ENCODE data around the gene NFAT5.
A peak's percentile ranks its signal among the peaks of the same experiment; 100 is the strongest.
"Not testable (repeated sequence)": the region's sequence is repeated elsewhere in the genome, so short reads cannot be mapped to it uniquely, and the experiment has no call there.

Gene NFAT5

DNA sequence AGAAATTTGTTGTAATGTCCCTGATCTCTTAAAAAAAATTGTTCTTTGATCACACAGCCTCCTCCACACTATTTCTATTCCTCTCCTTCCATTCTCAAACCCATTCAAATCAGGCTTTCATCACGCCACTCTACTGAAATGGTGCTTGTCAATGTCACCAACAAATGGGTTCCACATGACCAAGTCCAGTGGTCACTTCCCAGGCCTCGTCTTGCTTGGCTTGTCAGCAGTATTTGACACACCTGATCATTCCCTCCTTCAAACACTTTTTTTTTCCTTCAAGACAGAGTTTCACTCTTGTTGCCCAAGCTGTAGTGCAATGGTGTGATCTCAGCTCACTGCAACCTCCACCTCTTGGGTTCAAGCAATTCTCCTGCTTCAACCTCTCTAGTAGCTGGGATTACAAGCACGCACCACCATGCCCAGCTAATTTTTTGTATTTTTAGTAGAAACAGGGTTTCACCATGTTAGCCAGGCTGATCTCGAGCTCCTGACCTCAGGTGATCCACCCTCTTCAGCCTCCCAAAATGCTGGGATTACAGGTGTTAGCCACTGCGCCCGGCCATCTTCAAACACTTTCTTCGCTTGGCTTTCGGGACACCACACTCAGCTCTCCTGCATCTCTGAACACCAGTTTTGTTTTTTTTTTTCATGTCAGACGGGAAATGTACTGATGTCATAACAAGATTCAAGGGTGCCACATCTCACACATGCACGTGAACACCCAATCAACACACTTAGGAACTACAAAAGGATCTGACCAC is 142.3 kb downstream of the NFAT5 start:
- DNase-seq, result no peak

DNA sequence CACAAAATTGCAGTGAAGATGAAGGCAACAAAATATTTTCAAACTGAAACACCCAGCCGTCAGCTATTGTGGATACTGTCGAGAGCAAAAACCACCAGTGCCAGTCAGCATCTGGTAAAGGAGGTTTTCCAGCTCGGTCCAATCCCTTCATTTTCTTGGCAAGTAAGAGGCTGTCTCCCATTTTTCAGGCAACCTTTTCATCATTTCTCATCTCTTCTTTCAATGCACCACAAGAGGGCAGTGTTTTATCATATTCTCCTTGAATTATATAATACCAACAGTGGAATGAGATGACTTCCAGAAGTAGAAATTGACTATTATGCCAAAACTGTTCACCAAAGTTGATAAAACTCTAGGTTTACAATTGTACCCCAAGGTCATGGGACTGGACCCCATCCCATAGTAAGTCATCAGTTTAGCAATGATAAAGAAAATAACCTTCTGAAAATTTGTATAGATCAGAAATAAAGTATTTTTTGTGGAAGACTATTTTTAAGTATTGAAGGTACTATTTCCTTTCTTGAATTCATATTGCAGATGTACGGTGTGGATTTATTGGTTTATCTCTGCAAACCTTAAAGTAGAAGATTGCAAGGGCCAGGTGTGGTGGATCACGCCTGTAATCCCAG is 143.8 kb downstream of the NFAT5 start:
- peak; percentile 49 for DNase-seq

DNA sequence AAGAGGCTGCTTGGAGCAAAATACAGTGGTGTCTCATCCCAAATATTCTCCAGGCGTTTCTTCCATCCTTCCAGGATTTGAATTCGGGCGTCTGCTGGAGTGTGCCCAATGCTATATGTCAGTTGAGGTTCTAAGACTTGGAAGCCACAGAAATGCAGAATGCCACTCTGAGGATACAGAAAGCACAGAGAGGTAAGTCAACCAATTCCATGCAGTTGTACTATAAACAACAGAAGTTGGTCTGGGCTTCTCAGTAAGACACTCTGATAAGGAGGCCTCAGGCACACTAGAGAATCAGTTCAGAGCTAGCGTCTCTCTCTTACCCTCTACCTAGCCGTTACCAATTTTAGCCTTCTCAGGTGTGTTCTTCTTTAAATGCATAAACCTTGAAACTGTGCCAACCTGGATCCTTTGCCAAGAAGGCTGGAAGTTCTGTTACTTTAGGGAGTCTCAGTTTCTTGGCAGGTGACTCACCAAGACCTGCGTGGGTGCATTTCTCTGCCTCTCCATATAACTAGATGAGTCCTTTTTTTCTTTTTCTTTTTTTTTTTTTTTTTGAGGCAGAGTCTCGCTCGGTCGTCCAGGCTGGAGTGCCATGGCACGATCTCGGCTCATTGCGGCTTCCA is 145.5 kb downstream of the NFAT5 start:
- no peak for DNase-seq

DNA sequence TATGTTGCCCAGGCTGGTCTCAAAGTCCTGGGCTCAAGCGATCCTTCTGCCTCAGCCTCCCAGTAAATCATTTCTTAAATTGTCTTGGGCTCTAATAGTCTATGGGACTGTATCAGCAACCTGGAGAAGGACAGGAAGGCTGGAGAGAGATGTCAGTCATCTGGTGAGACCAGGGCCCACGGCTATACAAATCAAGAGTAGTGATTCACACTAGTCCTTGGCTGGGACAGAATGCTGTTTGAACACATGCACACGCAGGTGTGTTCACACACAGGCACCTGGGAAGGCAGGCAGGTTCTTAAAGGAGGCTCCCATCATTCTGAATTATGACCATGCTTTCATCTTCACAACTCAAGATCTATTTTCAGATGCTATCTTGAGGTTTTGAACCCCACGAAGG is 146.5 kb downstream of the NFAT5 start:
- no peak for DNase-seq

DNA sequence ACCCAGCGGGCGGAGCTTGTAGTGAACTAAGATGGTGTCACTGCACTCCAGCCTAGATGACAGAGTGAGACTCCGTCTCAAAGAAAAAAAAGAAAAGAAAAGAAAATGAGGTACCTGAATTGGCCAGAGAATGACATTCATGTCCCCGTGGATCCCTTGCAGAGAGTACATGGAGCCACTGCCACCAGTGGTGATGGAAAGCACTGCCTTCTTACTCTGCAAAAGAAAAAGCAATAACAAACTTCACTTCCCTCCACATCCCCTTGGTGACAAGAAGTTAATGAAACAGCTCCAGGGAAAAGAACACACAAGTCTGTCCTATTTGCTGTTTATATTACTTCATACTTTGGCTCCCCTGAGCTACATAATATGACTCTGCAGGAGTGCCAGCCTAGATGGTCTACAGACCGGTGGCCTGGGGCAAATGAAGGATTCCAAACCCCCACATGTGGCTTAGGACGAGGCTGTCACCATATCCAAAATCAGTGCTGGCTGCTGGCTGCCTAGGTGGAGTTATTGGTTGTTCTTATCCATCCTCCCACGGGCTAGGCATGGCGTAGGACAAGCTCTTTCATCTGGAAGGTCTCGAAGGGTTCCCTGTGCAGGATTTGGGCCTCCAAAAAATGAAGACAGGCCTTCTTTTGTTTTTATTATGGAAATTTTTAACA is 147.3 kb downstream of the NFAT5 start:
- DNase-seq, result no peak

DNA sequence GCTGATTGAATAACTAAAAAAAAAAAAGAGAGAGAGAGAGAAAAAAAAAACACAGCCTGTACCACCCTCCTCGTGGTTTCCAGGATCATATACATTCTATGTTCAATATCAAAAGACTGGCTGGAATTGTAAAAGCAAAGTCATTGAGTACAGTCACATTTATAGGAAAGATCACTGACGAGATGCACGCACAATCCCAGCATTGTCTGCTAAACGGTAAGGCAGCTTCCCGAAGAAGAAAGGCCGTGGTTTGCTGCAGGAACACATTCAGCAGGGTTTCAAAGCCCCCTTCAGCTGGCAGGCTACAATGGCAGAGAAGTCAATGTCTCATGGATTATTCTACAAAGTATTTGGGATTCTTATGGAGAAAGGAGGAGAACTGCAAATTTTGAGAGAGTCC is 151.3 kb downstream of the NFAT5 start:
- no peak for DNase-seq

DNA sequence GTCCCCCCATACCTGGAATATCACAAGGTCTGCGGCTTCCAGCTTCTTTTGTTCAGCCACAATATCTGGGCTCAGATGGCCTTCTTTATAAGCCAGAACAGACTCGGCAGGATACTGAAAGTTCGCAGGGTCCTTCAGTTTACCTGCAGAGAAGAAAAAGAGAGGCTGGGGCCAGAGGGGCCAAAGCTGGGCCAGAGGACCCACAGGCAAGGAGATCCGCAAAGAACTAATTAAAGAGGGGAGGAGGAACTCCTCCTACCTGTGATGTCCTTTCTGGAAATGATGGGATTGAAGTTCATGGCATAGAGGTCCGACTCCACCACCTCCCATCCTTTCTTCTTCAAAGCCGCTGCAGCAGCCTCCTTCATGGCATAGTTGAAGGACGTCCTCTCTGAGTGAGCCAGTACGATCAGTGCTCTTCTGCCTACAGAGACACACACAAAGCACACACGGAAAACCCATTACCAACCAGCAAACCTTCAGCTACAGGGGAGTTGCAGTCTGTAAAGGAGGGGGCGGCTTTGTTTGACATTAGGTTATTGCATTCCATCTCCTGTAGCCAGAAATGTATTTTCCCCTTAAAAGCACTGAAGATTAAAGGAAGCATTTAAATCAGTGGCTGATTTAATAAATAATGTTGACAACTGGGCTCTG is 152.5 kb downstream of the NFAT5 start:
- DNase-seq, result no peak

DNA sequence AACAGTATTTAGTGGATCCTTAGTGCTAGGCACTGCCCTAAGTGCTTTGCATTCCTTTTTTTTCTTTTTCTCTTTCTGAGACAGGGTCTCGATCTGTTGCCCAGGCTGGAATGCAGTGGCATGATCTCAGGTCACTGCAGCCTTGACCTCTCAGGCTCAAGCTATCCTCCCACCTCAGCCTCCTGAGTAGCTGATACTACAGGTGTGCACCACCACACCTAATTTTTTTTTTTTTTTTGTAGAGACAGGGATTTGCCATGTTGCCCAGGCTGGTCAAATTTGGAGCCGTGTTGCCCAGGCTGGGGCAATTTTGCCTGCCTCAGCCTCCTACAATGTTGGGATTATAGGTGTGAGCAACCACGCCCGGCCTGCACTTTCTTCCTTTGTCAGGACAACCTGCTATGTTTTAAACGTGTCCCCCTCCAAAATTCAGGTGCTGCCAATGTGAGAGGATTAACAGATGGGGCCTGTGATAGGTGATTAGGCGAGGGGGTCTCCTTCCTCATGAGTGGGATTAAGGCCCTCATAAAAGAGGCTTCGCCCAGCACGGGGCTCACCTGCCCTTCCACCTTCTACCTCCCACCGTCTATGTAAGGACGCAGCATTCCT is 155.2 kb downstream of the NFAT5 start:
- DNase-seq, result no peak

DNA sequence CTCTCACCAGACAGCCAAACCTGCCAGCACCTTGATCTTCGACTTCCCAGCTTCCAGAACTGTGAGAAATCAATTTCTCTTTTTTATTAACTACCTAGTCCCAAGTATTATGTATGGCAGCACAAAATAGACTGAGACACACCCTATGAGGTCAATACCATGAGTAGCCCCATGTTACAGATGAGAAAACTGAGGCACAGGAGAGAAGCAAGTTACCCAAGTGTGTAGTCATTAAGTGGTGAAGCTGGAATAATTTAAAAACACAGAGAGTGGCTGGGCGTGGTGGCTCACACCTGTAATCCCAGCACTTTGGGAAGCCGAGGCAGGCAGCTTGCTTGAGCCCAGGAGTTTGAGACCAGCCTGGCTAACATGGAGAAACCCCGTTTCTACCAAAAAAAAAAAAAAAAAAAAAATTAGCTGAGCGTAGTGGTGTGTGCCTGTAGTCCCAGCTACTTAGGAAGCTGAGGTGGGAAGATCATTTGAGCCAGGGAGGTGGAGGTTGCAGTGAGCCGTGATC is 155.7 kb downstream of the NFAT5 start:
- no peak for DNase-seq

DNA sequence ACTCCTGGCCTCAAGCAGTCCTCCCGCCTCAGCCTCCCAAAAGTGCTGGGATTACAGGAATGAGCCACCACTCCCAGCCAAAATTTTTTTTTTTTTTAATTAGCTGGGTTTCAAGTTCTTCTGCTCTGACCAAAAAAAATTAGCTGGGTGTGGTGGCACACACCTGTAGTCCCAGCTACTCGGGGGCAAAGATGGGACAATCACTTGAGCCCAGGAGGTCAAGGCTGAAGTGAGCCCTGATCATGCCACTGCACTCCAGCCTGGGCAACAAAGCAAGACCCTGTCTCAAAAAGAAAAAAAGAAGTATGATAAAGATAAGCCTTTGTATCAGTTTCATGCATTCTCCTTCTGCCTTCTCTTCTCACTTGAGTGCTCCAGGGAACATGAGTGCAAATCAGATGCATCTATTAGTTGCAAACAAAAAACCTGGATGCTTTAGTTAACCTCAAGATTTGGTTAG is 158.7 kb downstream of the NFAT5 start:
- no peak for DNase-seq

DNA sequence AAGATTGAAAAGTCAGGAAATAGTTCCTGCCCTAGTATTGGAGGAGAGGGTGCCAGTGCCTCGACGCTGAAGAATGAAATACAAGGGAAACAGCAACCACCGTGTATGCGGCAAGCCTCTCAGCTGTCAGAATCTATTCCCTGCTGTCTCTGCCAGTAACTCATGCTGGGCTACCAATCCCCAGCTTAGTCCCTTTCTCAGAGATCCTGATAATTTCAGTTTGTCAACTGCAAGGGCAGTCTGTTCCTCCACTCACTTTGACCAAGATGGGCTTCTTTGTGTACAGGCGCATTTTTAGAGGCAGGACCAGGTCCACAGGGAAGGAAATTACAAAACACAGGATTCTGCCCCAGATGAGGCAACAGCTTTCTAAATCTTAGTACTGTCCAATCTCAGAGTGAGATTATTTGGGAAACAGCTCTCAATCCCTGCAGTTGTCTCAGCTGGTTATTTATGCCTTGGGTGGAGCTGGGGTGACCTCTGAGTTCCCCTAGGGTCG is 159.3 kb downstream of the NFAT5 start:
- peak; percentile 6 for DNase-seq

DNA sequence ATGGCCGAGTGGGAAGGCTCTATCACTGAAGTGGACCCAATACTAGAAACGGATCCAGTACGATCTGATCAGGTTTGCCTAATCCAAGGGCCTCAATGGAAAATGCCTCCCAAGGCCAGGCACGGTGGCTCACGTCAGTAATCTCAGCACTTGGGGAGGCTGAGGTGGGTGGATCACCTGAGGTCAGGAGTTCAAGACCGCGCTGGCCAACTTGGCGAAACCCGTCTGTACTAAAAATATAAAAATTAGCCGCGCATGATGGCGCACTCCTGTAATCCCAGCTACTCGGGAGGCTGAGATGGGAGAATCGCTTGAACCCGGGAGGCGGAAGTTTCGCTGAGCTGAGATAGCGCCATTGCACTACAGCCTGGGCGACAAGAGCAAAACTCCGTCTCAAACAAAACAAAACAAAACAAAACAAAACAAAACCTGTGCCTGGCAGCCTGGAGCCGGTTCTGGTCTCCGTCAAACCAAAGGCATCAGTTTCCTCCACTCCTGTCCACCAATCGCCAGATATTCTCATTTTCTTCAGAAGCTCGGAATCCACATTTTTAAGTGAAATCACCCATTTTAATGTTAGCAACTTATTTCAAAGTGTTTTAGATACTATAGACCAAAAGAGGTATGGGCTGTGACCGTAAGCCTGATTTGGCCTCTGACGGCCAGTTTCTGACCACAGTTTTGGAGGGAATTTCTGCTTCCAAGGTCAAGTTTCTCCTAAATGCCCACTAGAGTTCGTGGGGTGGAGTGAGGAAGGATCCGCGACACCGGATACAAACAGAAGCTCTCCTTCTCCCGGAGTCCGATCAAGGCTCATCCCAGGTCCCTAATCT is 159.9 kb downstream of the NFAT5 start:
- peak; percentile 6 for DNase-seq

DNA sequence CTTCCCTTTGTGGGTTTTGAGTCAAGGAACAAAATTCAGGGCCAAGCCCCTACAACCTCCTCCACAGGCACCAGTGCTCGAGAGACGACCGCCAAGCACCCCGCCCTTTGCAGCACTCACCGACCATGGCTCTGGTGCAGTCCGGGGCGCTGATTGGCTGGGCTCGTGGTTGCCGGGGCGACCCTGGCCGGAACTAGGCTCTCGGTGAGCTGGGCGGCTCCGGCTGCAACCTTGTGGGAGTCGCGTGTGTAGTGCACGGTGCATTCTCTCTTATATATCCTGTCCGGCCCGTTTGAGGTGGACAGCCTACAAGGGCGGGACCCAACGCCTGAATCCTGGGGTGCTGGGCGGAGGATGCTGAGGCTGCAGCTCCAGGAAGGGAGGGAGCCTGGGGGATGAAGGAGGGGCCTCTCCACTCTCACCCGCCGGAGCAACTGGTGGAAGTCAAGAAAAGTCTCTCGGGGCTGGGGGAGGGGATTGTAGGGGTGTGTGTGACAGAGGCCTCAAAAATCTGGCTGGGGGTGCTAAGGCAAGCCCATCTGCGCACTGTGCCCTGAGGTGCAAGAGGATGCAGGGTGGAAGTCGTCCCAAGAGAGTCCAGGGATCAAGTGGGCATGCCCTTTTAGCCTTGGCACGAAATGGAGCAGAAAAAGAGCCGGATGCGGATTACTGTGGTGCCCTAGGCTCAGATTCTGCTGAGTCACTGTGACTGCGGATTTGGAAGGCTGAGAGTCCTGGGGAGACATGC is 160.7 kb downstream of the NFAT5 start, which contains the start of gene NQO1:
Gene NQO1, minus strand, starts transcription at position 248 of the 748 bp plus-strand sequence. Its CDS starts 121 bp downstream, at position 127.
- DNase-seq, result peak; percentile 94

DNA sequence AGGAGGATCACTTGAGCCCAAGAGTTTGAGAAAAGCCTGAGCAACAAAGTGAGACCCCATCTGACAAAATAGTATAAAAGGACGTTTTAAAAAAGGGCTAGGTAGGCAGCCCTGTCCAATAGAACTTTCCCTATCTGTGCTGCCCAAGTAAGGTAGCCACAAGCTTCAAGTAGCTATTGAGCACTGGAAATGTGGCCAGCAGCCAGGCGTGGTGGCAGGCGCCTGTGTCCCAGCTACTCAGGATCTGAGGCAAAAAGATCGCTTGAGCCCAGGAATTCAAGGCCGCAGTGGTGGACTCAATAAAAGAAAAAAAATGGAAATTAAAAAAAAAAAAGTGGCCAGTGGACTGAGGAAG is 162.1 kb downstream of the NFAT5 start:
- DNase-seq, result no peak

DNA sequence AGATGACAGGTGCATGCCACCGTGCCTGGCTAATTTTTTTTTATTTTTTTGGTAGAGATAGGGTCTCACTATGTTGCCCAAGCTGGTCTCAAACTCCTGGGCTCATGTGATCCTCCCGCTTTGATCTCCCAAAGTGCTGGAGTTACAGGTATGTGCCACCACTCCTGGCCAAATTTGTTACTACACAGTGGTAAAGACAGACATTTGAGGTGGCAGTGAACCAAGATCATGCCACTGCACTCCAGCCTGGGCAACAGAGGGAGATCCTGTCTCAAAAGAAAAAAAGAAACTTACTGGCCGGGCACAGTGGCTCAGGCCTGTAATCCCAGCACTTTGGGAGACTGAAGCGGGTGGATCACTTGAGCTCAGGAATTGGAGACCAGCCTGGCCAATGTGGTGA is 163.3 kb downstream of the NFAT5 start:
- not testable (repeated sequence) for DNase-seq

DNA sequence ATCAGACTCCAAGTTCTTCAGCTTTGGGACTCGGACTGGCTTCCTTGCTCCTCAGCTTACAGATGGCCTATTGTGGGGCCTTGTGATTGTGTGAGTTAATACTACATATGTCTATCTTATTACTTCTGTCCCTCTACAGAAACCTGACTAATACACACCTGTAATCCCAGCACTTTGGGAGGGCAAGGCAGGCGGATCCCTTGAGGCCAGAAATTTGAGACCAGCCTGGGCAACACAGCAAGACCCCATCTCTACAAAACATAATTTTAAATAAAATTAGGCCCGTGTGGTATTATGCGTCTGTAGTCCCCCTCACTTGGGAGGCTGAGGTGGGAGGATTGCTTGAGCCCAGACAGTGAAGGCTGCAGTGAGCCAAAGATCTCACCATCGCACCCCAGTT is 165.5 kb downstream of the NFAT5 start:
- DNase-seq, result not testable (repeated sequence)

DNA sequence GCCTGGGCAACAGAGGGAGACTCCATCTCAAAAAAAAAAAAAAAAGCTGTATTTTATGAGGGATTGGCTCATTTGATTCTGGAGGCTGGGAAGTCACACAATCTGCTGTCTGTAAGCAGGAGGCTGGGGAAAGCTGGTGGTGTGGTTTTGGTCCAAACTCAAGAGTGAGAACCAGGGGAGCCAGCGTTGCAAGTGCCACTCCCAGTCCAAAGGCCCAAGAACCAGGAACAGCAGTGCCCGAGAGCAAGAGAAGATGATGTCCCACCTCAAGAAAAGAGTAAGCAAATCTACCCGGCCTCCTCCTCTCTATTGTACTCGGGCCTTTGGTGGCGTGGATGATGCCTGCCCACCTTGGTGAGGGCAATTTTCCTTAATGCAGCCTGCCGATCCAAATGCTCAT is 166.3 kb downstream of the NFAT5 start:
- DNase-seq, result no peak

DNA sequence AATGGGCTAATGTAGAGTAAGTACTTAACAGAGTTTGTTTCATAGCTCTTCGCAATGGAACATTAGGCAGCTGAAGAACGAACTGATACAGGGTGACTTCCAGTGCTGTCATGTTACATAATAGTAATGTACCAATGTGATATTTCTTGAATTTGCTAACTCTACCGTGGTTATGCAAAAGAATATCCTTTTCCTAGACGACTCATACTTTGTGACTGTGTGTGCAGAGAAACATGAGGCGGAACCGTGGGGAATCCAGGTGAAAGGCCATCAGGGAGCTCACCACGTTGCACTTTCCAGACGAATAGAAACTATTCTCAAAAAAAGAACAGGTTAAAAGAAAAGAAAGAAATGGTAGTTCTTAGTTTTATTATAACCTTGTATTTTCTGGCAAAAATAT is 175.8 kb downstream of the NFAT5 start:
- DNase-seq, result no peak

DNA sequence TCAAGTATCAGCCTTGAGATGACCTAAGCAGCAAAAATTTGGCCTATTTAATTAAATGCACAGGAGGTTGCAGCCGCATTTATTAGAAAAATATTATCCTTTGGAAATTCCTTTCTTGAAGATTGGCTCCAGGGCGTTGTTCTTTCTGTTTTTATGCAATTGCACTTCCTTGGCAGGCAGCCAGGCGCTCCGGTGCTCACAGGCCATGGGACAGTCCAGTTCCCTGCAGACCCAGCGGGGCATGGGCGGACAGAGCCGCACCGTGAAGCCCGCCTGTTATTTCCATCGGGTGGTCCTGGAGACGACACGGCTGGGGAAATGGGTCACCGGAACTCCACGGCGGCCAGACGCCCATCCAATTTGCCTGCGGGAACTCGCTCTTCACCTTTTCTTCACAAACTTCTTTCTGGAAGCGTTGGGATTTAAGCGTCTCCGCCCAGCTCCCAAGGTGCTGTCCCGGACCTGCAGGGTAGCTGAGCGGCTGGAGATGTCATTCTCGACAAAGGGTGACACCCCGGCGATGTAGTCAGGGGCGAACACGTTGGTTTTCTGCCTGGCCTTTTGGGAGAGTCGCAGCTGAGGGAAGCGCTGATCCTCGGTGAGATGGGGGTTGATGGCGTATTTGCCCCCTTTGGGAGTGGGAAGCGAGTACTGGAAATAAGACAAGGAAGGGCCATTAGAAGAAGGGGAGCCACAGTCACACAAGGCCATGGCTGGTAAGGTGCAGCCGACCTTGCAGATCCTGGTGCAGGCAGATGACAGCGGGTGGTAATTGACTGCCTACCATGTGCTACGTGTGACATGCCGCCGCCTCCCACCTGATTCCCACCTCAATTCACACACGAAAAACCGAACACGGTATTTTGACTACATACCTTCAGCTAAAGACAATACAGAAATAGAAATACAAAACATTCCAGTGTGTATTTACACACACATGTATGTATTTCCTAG is 176.5 kb downstream of the NFAT5 start:
- DNase-seq, result peak; percentile 8
